ENCODE data around the gene KIF26B. TPM values are rescaled to one million over a fixed set of nuclear protein-coding genes. Genes with fewer than 3 reads are reported as not detected.
A peak's percentile ranks its signal among the peaks of the same experiment; 100 is the strongest.

The KIF26B gene
- total and polyA plus RNA-seq, 2 experiments from 2014 or later = 0.03 to 0.76 TPM

GRCh38 chr1:245179706-245180105 lies 24.9 kb downstream of the KIF26B start (continued):
- TF ChIP-seq, protein P1, sequence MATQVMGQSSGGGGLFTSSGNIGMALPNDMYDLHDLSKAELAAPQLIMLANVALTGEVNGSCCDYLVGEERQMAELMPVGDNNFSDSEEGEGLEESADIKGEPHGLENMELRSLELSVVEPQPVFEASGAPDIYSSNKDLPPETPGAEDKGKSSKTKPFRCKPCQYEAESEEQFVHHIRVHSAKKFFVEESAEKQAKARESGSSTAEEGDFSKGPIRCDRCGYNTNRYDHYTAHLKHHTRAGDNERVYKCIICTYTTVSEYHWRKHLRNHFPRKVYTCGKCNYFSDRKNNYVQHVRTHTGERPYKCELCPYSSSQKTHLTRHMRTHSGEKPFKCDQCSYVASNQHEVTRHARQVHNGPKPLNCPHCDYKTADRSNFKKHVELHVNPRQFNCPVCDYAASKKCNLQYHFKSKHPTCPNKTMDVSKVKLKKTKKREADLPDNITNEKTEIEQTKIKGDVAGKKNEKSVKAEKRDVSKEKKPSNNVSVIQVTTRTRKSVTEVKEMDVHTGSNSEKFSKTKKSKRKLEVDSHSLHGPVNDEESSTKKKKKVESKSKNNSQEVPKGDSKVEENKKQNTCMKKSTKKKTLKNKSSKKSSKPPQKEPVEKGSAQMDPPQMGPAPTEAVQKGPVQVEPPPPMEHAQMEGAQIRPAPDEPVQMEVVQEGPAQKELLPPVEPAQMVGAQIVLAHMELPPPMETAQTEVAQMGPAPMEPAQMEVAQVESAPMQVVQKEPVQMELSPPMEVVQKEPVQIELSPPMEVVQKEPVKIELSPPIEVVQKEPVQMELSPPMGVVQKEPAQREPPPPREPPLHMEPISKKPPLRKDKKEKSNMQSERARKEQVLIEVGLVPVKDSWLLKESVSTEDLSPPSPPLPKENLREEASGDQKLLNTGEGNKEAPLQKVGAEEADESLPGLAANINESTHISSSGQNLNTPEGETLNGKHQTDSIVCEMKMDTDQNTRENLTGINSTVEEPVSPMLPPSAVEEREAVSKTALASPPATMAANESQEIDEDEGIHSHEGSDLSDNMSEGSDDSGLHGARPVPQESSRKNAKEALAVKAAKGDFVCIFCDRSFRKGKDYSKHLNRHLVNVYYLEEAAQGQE (IDR thresholded peaks at IDR 0.05; ENCODE audit: unreplicated experiment) = no peak

DNA sequence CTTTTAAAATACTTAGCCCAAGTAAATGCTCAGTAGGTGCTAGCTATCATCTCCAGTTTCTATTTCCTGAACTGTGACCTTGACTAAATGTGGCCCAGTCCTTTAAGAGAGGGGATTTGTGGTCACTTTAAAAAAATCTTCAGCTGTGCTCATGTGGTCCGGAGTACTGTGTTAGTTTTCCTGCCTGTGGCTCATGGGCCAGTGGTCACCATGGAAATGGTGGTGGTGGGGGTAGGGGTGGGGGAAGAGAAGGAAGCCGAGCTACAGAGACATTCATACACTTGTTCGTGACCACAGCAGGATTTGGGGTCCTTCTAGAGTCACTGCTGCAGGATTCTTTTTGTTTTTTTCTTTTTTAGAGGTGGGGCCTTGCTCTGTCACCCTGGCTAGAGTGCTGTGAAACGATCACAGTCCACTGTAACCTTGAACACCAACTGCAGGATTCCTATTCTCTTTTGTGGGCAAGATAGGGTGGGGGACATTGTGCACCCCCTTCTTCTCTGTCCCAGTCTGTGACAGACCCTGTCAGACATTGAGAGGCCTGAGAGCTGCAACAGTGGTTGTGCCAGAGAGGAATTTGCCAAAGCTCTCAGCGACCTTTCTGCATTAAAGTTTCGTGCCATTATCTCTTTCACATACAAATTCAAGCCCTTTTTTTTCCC lies 25.8 kb downstream of the KIF26B start:
- H3F3A ChIP-seq (replicated peaks; ENCODE audit: low read depth) = no peaks in the 10 kb centered on the region
- no peaks in the 10 kb centered on the region for H3K9me2 ChIP-seq (ENCODE audit: insufficient read depth)
- H3K4me2 ChIP-seq = peak overlapping the region; percentile 51
- Mint-ChIP-seq H3K27me3 (ENCODE audit: insufficient read depth, low read depth, poor library complexity) (peaks cover 14% of the 10 kb centered on the region), H3K9me3 (no peaks in the 10 kb centered on the region), H3K4me3 (no peak overlapping the region), H3K27ac (peak overlapping the region; percentile 37), H3K4me1 (peaks cover 21% of the 10 kb centered on the region), H3K36me3 (ENCODE audit: low read depth) (no peaks in the 10 kb centered on the region)
- DNase-seq (ENCODE audit: low spot score) (no peak), ATAC-seq (peak; percentile 57)
- no peaks in the 10 kb centered on the region for H3K36me3 ChIP-seq (ENCODE audit: insufficient read depth)
- peak overlapping the region; percentile 31; the same call in 1 of the 2 replicates for H3K4me3 ChIP-seq
- H2AFZ ChIP-seq = peak overlapping the region; percentile 85
- H3K27me3 ChIP-seq (ENCODE audit: insufficient read depth) = no peaks in the 10 kb centered on the region
- no peaks in the 10 kb centered on the region for H3K79me2 ChIP-seq (replicated peaks; ENCODE audit: insufficient read depth)
- H4K20me1 ChIP-seq (replicated peaks; ENCODE audit: insufficient read depth) = no peaks in the 10 kb centered on the region
- peaks cover 18% of the 10 kb centered on the region for H3K4me1 ChIP-seq (ENCODE audit: insufficient read depth)
- no peak overlapping the region for H3K27ac ChIP-seq (ENCODE audit: low read depth)
- no peak for TF ChIP-seq ZNF462 (CRISPR knock-in tag; IDR thresholded peaks at IDR 0.05)
- no peak for TF ChIP-seq ZNF114 (CRISPR knock-in tag; IDR thresholded peaks at IDR 0.05)
- TF ChIP-seq POLR2AphosphoS5 (IDR thresholded peaks at IDR 0.05; ENCODE audit: low read depth) = no peak
- no peak for TF ChIP-seq EZH2 (IDR thresholded peaks at IDR 0.05; ENCODE audit: low read depth, unreplicated experiment)
- no peak for TF ChIP-seq ZNF331 (CRISPR knock-in tag; IDR thresholded peaks at IDR 0.05; ENCODE audit: low read depth)
- TF ChIP-seq CREB1 (CRISPR knock-in tag; IDR thresholded peaks at IDR 0.05; ENCODE audit: low read depth) = no peak
- TF ChIP-seq CTCF (conservative IDR thresholded peaks at IDR 0.05; ENCODE audit: low read depth in 2 of 2) = no peak
- TF ChIP-seq, protein P2, sequence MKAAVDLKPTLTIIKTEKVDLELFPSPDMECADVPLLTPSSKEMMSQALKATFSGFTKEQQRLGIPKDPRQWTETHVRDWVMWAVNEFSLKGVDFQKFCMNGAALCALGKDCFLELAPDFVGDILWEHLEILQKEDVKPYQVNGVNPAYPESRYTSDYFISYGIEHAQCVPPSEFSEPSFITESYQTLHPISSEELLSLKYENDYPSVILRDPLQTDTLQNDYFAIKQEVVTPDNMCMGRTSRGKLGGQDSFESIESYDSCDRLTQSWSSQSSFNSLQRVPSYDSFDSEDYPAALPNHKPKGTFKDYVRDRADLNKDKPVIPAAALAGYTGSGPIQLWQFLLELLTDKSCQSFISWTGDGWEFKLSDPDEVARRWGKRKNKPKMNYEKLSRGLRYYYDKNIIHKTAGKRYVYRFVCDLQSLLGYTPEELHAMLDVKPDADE (IDR thresholded peaks at IDR 0.05) = no peak
- no peak for TF ChIP-seq STAT1 (IDR thresholded peaks at IDR 0.05; ENCODE audit: unreplicated experiment)
- no peak for TF ChIP-seq NANOG (IDR thresholded peaks at IDR 0.05; ENCODE audit: borderline replicate concordance)
